HepG2 (cell line): Measurements from ENCODE around the gene STK10. TPM values are rescaled to one million over a fixed set of nuclear protein-coding genes. Genes with fewer than 3 reads are reported as not detected.

Experiments
- ATAC-seq: fragments of 200-7000 bp; cut with Tn5 transposase; 3 replicates; pipeline ENCODE4 v1.9.1; 2020; ENCODE audit warnings: mild to moderate bottlenecking, moderate library complexity
- BruUV-seq: library from RNA; stranded (reverse); fragments of 400-500 nt; replicated peaks from 2 replicates; lab custom pipeline; 2021; lab: Mats Ljungman, UMichigan
- CTCF ChIA-PET: fragments of 300-600 bp; formaldehyde crosslinking; extraction: SDS; loops from one replicate; lab custom pipeline; 2021; ENCODE audit warnings: low total read pairs, inconsistent platforms, low intra/inter-chr PET ratio; lab: Yijun Ruan, JAX
- POLR2A ChIA-PET: fragments of 350-600 bp; sonication (Branson Sonifier 250); formaldehyde crosslinking; loops from one replicate; lab custom pipeline; 2020; ENCODE audit warnings: antibody characterized with exemption, inconsistent platforms; lab: Yijun Ruan, JAX
- DNase-seq: peaks from one replicate; pipeline ENCODE4 v3.0.0-alpha.2; 2015; ENCODE audit warnings: low spot score
- FAIRE-seq: peaks from 3 replicates; lab custom pipeline; 2011; peaks lifted over from hg19 to GRCh38; lab: Jason Lieb, UNC
- H2AFZ ChIP-seq: one replicate; pipeline ENCODE4 v1.6.1; 2011; ENCODE audit warnings: low read length, inconsistent platforms
- H3K27ac ChIP-seq: fragments of 300-600 bp; 3 replicates; pipeline ENCODE4 v1.8.0; 2011; ENCODE audit warnings: mixed run types, mild to moderate bottlenecking, mixed read lengths, low read length, inconsistent platforms; ENCODE audit not compliant: insufficient read depth; ENCODE audit errors: extremely low read length
- H3K27me3 ChIP-seq, 2 experiments: fragments of 200-600 bp in 1 of 2; 2 replicates in 1 of 2; 3 replicates in 1 of 2; pipeline versions ENCODE4 v1.6.0 to v1.8.0; 2011; ENCODE audit warnings: low read length in 2 of 2, mild to moderate bottlenecking in 2 of 2, moderate library complexity in 2 of 2, inconsistent platforms in 1 of 2; ENCODE audit not compliant: insufficient read depth in 2 of 2, control insufficient read depth in 1 of 2
- H3K36me3 ChIP-seq, 2 experiments: fragments of 200-600 bp in 1 of 2; replicated peaks in 1 of 2; 2 replicates in 1 of 2; 3 replicates in 1 of 2; pipeline versions ENCODE4 v1.5.1 to v1.8.0; 2011; ENCODE audit warnings: low read length in 2 of 2, inconsistent platforms in 1 of 2; ENCODE audit not compliant: insufficient read depth in 2 of 2, control insufficient read depth in 1 of 2
- H3K4me1 ChIP-seq: 2 replicates; pipeline ENCODE4 v1.5.1; 2012; ENCODE audit warnings: low read length, inconsistent platforms; ENCODE audit not compliant: insufficient read depth
- H3K4me2 ChIP-seq: 2 replicates; pipeline ENCODE4 v1.6.0; 2011; ENCODE audit warnings: low read depth, low read length, inconsistent platforms
- H3K4me3 ChIP-seq, 3 experiments: fragments of 200-600 bp in 1 of 3; sonication (generic), shearing (Covaris generic) in 1 of 3; replicated peaks in 1 of 3; 2 replicates each; pipeline ENCODE4 v1.5.1; 2011 to 2016; ENCODE audit warnings: low read length in 3 of 3, inconsistent platforms in 2 of 3, low read depth in 2 of 3, mild to moderate bottlenecking in 2 of 3, control low read depth in 1 of 3, mixed read lengths in 1 of 3; ENCODE audit not compliant: insufficient read depth in 1 of 3
- H3K79me2 ChIP-seq: one replicate; pipeline ENCODE4 v1.6.1; 2011; ENCODE audit warnings: low read length, inconsistent platforms; ENCODE audit not compliant: insufficient read depth
- H3K9ac ChIP-seq: 2 replicates; pipeline ENCODE4 v1.6.0; 2011; ENCODE audit warnings: mild to moderate bottlenecking, low read depth, low read length, inconsistent platforms; ENCODE audit not compliant: insufficient read depth
- H3K9me3 ChIP-seq: 2 replicates; pipeline ENCODE4 v1.5.1; 2012; ENCODE audit warnings: mild to moderate bottlenecking, low read length
- H4K20me1 ChIP-seq: 2 replicates; pipeline ENCODE4 v1.6.0; 2011; ENCODE audit warnings: inconsistent platforms, mild to moderate bottlenecking, low read length, moderate library complexity; ENCODE audit not compliant: insufficient read depth
- TBL1XR1 ChIP-seq: fragments of 150-350 bp; IDR thresholded peaks from 2 replicates; pipeline ENCODE4 v1.6.1; 2014; ENCODE audit warnings: borderline replicate concordance, low read length; ENCODE audit not compliant: partially characterized antibody
- ZNF460 ChIP-seq: sonication (generic); formaldehyde crosslinking; IDR thresholded peaks from 2 replicates; pipeline ENCODE4 v1.5.1; 2020; ENCODE audit warnings: missing genetic modification reagents, mild to moderate bottlenecking, borderline replicate concordance
- ZNF720 ChIP-seq: sonication (generic); formaldehyde crosslinking; IDR thresholded peaks from 2 replicates; pipeline ENCODE4 v1.4.0; 2020; ENCODE audit warnings: missing genetic modification reagents
- WGBS: methylation state at CpG from one replicate; pipeline ENCODE4 v1.1.6; 2017; ENCODE audit warnings: low lambda C conversion rate; 5-methylcytosine and 5-hydroxymethylcytosine counted together
- in situ Hi-C: cut with HindIII; loops from 2 replicates; pipeline ENCODE4 v1.10.0; 2017; ENCODE audit warnings: low pct_unique_long_range_greater_than_20kb; ENCODE audit not compliant: extremely low pct_ligation_motif_present
- intact Hi-C: fragments of 100-400 bp; cut with micrococcal nuclease; formaldehyde crosslinking; loops from one replicate; pipeline ENCODE4 v1.10.0; 2022; ENCODE audit not compliant: unreplicated experiment
- polyA plus RNA-seq, 8 experiments: library from polyadenylated mRNA; depleted of rRNA in 3 of 8; stranded (reverse) in 7 of 8; unstranded in 1 of 8; fragments of >200 nt; fragmentation: Illumina TruSeq in 4 of 8; extraction: Trizol in 4 of 8; gene quantifications; 2 replicates each; pipeline versions ENCODE4 v1.2.1 to v1.2.3, GENCODE V29; 2011 to 2016; ENCODE audit warnings: low read depth in 4 of 8, missing spikeins in 1 of 8, mixed read lengths in 1 of 8; ENCODE audit not compliant: insufficient read depth in 1 of 8
- total RNA-seq, 5 experiments: library from RNA; depleted of rRNA; stranded (reverse); fragments of >200 nt; fragmentation: Illumina TruSeq; extraction: Trizol; gene quantifications; 2 replicates each; pipeline ENCODE4 v1.2.3, GENCODE V29; 2016; ENCODE audit warnings: low read depth in 1 of 5
- TF ChIP-seq, protein P1 (sequence below), 2 experiments: sonication (generic) in 1 of 2; formaldehyde crosslinking in 1 of 2; IDR thresholded peaks; 2 replicates each; pipeline versions ENCODE4 v1.6.1 to v1.9.0; 2014 to 2022; ENCODE audit warnings: antibody characterized with exemption in 1 of 2, borderline replicate concordance in 1 of 2, inconsistent platforms in 1 of 2, low read depth in 1 of 2, missing genetic modification reagents in 1 of 2

The STK10 gene
- total and polyA plus RNA-seq, 2 of the 13 experiments (the other 11 are each of a cell fraction or from before 2014, with no cell fraction given) = 7.0 to 7.2 TPM

DNA sequence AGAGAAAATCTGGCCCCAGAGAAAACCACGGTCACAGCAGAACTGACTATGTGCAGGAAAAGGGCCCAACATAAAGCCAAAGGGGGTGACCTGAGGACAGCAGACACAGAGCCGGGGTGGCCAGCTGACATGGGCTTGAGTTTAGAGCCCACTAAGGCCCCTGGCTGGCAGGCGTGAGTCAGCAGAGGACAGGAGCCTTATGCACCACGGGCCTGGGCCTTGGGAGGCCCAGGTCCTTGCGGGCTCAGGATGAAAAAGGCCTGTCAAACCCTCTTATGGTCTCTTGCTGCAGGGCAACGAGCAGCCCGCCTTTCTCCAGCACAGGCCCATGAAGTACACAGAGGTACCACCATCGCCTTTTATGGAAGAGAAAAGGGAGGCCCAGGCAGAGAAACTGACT is 19.7 kb downstream of the STK10 start:
- ATAC-seq = no peak
- H4K20me1 ChIP-seq = no peaks in the 10 kb centered on the region
- H2AFZ ChIP-seq = no peak overlapping the region
- no TSS peak for BruUV-seq
- ChIA-PET CTCF (no interaction called here), POLR2A (interaction anchor here (0.8 kb wide), 1 partner anchor 20 kb away, joined by 4 read pairs; the partner anchor contains the start of gene STK10)
- no peak overlapping the region for H3K4me3 ChIP-seq
- H3K79me2 ChIP-seq = no peaks in the 10 kb centered on the region
- no peak overlapping the region for H3K4me2 ChIP-seq
- no peak for DNase-seq
- no peaks in the 10 kb centered on the region for H3K9me3 ChIP-seq
- TF ChIP-seq ZNF720 (CRISPR knock-in tag) = no peak
- TF ChIP-seq, protein P1, sequence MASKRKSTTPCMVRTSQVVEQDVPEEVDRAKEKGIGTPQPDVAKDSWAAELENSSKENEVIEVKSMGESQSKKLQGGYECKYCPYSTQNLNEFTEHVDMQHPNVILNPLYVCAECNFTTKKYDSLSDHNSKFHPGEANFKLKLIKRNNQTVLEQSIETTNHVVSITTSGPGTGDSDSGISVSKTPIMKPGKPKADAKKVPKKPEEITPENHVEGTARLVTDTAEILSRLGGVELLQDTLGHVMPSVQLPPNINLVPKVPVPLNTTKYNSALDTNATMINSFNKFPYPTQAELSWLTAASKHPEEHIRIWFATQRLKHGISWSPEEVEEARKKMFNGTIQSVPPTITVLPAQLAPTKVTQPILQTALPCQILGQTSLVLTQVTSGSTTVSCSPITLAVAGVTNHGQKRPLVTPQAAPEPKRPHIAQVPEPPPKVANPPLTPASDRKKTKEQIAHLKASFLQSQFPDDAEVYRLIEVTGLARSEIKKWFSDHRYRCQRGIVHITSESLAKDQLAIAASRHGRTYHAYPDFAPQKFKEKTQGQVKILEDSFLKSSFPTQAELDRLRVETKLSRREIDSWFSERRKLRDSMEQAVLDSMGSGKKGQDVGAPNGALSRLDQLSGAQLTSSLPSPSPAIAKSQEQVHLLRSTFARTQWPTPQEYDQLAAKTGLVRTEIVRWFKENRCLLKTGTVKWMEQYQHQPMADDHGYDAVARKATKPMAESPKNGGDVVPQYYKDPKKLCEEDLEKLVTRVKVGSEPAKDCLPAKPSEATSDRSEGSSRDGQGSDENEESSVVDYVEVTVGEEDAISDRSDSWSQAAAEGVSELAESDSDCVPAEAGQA (IDR thresholded peaks at IDR 0.05; ENCODE audit: low read depth) = no peak
- TF ChIP-seq, protein P1 (CRISPR knock-in tag; IDR thresholded peaks at IDR 0.05; ENCODE audit: borderline replicate concordance) = no peak
- TF ChIP-seq ZNF460 (CRISPR knock-in tag) = no peak
- TF ChIP-seq TBL1XR1 = no peak
- TF ChIP-seq, all 625 proteins: peak for 0
- in situ Hi-C loops (no loop called here), intact Hi-C loops (no loop called here)
- no peak for FAIRE-seq
- Histone ChIP-seq H3K9ac (no peak overlapping the region), H3K36me3 (no peaks in the 10 kb centered on the region), H3K4me1 (peaks cover 35% of the 10 kb centered on the region), H3K27ac (no peak overlapping the region), H3K27me3 (no peaks in the 10 kb centered on the region)
- 71% methylated on average over 2 of the region's 8 CpGs for WGBS
